Erythroblast (primary cell): ENCODE results near the gene CCP110.

Source experiments
- GATA1 ChIP-seq: IDR thresholded peaks from 2 replicates; pipeline ENCODE4 v1.6.1; 2011; ENCODE audit warnings: low read depth, mild to moderate bottlenecking, control low read depth, low read length, moderate library complexity
- POLR2A ChIP-seq: IDR thresholded peaks from 2 replicates; pipeline ENCODE4 v1.6.1; 2011; ENCODE audit warnings: mild to moderate bottlenecking, low read length

- TF ChIP-seq POLR2A (no peak), GATA1 (no peak)
Observed at GRCh38 chr16:19566362-19566761, 42.6 kb downstream of the CCP110 start.
